ENCODE data around the gene NODAL. TPM values are rescaled to one million over a fixed set of nuclear protein-coding genes. Genes with fewer than 3 reads are reported as not detected.

Gene NODAL
- total RNA-seq, 4 donors from 2014 or later, result not detected

DNA sequence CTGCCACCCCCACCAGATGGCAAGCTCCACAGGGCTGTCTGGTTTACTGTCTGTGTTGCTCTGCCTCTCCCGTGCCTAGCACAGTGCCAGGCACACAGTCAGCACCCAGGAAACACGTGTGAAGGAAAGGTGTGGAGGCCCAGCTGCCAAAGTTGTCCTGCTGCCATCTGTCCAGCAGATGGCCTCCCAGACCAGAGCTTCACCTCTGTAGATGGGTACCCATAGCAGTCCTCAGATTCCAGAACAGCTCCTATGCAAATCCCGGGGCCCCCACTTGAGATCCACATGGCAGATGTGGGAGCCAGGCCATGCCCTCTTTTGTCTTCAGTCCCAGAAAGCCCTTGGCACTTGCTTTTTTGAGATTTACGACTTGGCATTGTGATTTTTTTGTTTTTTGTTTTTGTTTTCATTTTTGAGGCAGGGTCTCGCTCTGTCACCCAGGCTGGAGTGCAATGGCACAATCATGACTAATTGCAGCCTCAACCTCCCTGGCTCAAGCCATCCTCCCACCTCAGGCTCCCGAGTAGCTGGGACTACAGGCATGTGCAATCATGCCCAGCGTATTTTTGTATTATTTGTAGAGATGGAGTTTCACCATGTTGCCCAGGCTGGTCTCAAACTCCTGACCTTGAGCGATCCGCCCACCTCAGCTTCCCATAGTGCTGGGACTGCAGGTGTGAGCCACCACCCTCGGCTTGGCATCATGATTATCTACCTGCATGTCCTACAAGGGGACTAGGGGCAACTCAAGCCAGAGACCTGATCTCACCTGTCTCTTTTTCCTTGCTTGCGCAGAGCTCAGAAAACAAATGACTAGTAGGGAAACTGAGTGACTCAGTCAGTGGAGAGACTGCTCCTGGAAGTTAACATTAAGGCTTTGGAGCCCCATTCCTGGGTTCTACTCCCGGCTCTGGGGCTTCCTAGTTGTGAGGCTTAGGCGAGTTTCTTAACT, 20.2 kb upstream of the NODAL start:
- H3K27me3 ChIP-seq, result peaks cover 30% of the 10 kb centered on the region
- peak overlapping the region in 2 of 4 donors; percentile 16 to 44 for H3K27ac ChIP-seq
- intact Hi-C loops (cut with DNase I; ENCODE audit: low total_unique reads), result loop anchor here (5.0 kb wide), 1 partner anchor 81 kb away; no protein-coding TSS in a partner anchor
- H3K4me1 ChIP-seq, result peaks cover 8 to 28% (median 19%) of the 10 kb centered on the region in 4 donors
- in situ Hi-C loops (cut with MboI; ENCODE audit: low pct_ligation_motif_present in 1 of 4, low pct_unique_long_range_greater_than_20kb in 1 of 4, low sequenced_read_pairs in 3 of 4), result loop anchor here in 2 of 4 donors (5.0 to 25.0 kb wide), 3 partner anchors 81 to 301 kb away; no protein-coding TSS in a partner anchor
- H3K36me3 ChIP-seq, result no peaks in the 10 kb centered on the region
- DNase-seq, result peak; percentile 62
- 57 to 71% methylated on average over 3 to 12 of the region's 13 CpGs for WGBS, 2 donors (ENCODE audit: low coverage in 1 of 2)
- no peak overlapping the region for H3K4me3 ChIP-seq
- no peak for TF ChIP-seq EP300 (IDR thresholded peaks at IDR 0.05; ENCODE audit: low read depth)
- TF ChIP-seq, protein P1, sequence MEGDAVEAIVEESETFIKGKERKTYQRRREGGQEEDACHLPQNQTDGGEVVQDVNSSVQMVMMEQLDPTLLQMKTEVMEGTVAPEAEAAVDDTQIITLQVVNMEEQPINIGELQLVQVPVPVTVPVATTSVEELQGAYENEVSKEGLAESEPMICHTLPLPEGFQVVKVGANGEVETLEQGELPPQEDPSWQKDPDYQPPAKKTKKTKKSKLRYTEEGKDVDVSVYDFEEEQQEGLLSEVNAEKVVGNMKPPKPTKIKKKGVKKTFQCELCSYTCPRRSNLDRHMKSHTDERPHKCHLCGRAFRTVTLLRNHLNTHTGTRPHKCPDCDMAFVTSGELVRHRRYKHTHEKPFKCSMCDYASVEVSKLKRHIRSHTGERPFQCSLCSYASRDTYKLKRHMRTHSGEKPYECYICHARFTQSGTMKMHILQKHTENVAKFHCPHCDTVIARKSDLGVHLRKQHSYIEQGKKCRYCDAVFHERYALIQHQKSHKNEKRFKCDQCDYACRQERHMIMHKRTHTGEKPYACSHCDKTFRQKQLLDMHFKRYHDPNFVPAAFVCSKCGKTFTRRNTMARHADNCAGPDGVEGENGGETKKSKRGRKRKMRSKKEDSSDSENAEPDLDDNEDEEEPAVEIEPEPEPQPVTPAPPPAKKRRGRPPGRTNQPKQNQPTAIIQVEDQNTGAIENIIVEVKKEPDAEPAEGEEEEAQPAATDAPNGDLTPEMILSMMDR (IDR thresholded peaks at IDR 0.05), result peak; percentile 73 to 82 (median 80)
- H3K9me3 ChIP-seq, result no peaks in the 10 kb centered on the region

DNA sequence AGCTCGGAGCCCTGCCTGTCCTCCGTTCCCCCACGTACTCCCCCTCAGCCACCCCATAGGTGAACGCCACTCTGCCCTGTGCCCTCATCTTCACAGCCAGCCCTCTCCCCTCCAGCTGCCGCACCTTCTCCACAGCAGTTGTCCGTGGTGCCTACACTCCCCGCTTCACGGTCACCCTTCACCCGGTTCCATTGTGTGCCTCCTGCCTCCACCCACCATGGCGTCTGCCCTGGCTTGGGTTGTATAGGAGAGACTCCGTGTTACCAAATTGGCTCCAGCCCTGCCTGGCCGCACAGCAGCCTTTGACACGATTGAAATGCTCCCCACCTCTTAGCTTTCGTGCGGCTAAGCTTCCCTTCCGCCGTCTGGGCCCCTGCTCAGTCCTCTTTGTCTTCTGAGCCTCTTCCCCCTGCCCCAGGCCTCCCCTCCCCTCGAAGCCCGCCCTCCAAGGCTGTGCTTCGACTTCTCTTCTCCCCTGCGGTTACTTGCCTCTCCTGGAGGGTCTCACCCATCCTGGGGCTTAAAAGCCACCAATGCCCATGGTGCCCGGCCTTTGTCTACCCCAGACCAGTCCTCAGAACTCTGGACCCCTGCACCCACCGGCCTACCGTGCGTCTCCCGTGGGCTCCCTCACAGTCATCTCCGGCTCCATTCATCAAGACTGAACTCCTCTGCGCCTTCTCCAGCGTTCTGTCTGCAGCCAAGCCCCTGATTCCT, 18.5 kb upstream of the NODAL start:
- H3K4me1 ChIP-seq, result peaks cover 8 to 28% (median 19%) of the 10 kb centered on the region in 4 donors
- no peaks in the 10 kb centered on the region for H3K9me3 ChIP-seq
- peaks cover 31% of the 10 kb centered on the region for H3K27me3 ChIP-seq
- H3K27ac ChIP-seq, result peak overlapping the region in 3 of 4 donors; percentile 61 to 75 (median 68)
- in situ Hi-C loops (cut with MboI; ENCODE audit: low pct_ligation_motif_present in 1 of 4, low pct_unique_long_range_greater_than_20kb in 1 of 4, low sequenced_read_pairs in 3 of 4) (loop anchor here in 2 of 4 donors (5.0 to 25.0 kb wide), 3 partner anchors 82 to 302 kb away; no protein-coding TSS in a partner anchor), intact Hi-C loops (cut with DNase I; ENCODE audit: low total_unique reads) (loop anchor here (5.0 kb wide), 1 partner anchor 82 kb away; no protein-coding TSS in a partner anchor)
- 79% methylated on average over 29 of the region's 29 CpGs; no CpG with 5 or more reads in 1 of the 2 donors for WGBS, 2 donors (ENCODE audit: low coverage in 1 of 2)
- no peak for DNase-seq
- H3K4me3 ChIP-seq, result no peak overlapping the region
- no peak for TF ChIP-seq POLR2AphosphoS5 (IDR thresholded peaks at IDR 0.05)
- TF ChIP-seq EP300 (IDR thresholded peaks at IDR 0.05; ENCODE audit: low read depth), result no peak
- TF ChIP-seq POLR2A (IDR thresholded peaks at IDR 0.05), result no peak
- TF ChIP-seq, protein P1 (IDR thresholded peaks at IDR 0.05), result no peak
- H3K36me3 ChIP-seq, result no peaks in the 10 kb centered on the region

GRCh38 chr10:70459061-70459773, 17.7 kb upstream of the NODAL start:
- intact Hi-C loops (cut with DNase I; ENCODE audit: low total_unique reads), result no loop called here
- in situ Hi-C loops (cut with MboI; ENCODE audit: low pct_ligation_motif_present in 1 of 4, low pct_unique_long_range_greater_than_20kb in 1 of 4, low sequenced_read_pairs in 3 of 4), result loop anchor here in 2 of 4 donors (25.0 kb wide), 1 partner anchor 303 kb away; no protein-coding TSS in a partner anchor
- no peaks in the 10 kb centered on the region for H3K9me3 ChIP-seq
- TF ChIP-seq, protein P1 (IDR thresholded peaks at IDR 0.05), result no peak
- TF ChIP-seq POLR2A (IDR thresholded peaks at IDR 0.05) (no peak), EP300 (IDR thresholded peaks at IDR 0.05; ENCODE audit: low read depth) (no peak), POLR2AphosphoS5 (IDR thresholded peaks at IDR 0.05) (no peak)
- H3K27me3 ChIP-seq, result peaks cover 31% of the 10 kb centered on the region
- no peaks in the 10 kb centered on the region for H3K36me3 ChIP-seq
- no peak for DNase-seq
- H3K27ac ChIP-seq, result peak overlapping the region; percentile 61 to 75 (median 68)
- 40% methylated on average over 19 of the region's 19 CpGs; no CpG with 5 or more reads in 1 of the 2 donors for WGBS, 2 donors (ENCODE audit: low coverage in 1 of 2)
- H3K4me3 ChIP-seq, result peak overlapping the region in 1 of 4 donors; percentile 38
- H3K4me1 ChIP-seq, result peaks cover 8 to 28% (median 19%) of the 10 kb centered on the region in 4 donors
